Breast epithelium (tissue), 3 donors: Measurements from ENCODE around the gene USP10.

Experiments
- POLR2A ChIP-seq: fragments of 450-650 bp; IDR thresholded peaks from one replicate; pipeline ENCODE4 v1.6.1; 2016; ENCODE audit warnings: antibody characterized with exemption, mild to moderate bottlenecking, moderate library complexity
- POLR2AphosphoS5 ChIP-seq, 3 donors: sonication (generic); formaldehyde crosslinking; IDR thresholded peaks; one replicate each; pipeline ENCODE4 v1.6.1; 2017; ENCODE audit warnings: antibody characterized with exemption in 3 of 3
- TF ChIP-seq, protein P1 (sequence below), 3 donors: fragments of 450-650 bp; IDR thresholded peaks; one replicate each; pipeline ENCODE4 v1.5.1; 2016 to 2017; ENCODE audit warnings: antibody characterized with exemption in 3 of 3, mild to moderate bottlenecking in 3 of 3, moderate library complexity in 3 of 3

DNA sequence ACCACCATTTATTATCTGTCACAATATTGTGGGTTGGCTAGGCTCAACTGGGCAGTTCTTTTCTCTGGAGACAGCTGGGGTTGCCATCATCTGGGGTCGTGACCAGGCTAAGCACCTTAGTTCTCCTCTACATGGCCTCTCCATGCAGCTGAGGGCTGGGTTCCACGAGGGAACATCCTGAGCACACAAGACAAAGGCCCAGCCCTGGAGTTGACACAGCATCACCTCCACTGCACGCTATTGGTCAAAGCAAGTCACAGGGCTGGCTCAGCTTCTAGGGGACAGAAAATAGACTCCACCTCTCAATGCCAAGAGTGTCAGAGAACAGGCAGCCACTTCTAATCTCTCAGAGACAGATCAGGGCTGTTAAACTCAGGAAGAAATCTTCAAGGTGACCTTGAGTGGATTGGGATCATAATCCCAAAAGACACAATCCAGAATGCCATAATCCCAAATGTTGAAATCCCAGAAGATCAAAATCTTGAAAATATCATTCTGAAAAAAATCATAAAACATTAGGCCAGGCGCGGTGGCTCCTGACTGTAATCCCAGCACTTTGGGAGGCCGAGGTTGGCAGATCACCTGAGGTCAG lies 13.0 kb upstream of the USP10 start:
- TF ChIP-seq, protein P1, sequence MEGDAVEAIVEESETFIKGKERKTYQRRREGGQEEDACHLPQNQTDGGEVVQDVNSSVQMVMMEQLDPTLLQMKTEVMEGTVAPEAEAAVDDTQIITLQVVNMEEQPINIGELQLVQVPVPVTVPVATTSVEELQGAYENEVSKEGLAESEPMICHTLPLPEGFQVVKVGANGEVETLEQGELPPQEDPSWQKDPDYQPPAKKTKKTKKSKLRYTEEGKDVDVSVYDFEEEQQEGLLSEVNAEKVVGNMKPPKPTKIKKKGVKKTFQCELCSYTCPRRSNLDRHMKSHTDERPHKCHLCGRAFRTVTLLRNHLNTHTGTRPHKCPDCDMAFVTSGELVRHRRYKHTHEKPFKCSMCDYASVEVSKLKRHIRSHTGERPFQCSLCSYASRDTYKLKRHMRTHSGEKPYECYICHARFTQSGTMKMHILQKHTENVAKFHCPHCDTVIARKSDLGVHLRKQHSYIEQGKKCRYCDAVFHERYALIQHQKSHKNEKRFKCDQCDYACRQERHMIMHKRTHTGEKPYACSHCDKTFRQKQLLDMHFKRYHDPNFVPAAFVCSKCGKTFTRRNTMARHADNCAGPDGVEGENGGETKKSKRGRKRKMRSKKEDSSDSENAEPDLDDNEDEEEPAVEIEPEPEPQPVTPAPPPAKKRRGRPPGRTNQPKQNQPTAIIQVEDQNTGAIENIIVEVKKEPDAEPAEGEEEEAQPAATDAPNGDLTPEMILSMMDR (IDR thresholded peaks at IDR 0.05) = no peak
- no peak for TF ChIP-seq POLR2A
- TF ChIP-seq POLR2AphosphoS5 (IDR thresholded peaks at IDR 0.05) = no peak
